IMR-90 (cell line): Measurements from ENCODE around the gene CBFA2T3.

ENCODE experiments used
- BHLHE40 ChIP-seq: fragments of 150-350 bp; IDR thresholded peaks from 2 replicates; pipeline ENCODE4 v1.6.1; 2016; ENCODE audit warnings: mild to moderate bottlenecking, low read depth, low read length
- CEBPB ChIP-seq: IDR thresholded peaks from 2 replicates; pipeline ENCODE4 v1.6.1; 2012; ENCODE audit warnings: low read depth, low read length, improper control_type of control experiment
- CTCF ChIP-seq: conservative IDR thresholded peaks from 2 replicates; pipeline ENCODE4 v1.5.1; 2012; ENCODE audit warnings: mild to moderate bottlenecking, low read depth, low read length, improper control_type of control experiment
- FOS ChIP-seq: fragments of 150-350 bp; IDR thresholded peaks from 2 replicates; pipeline ENCODE4 v1.6.1; 2016; ENCODE audit warnings: low read depth, low read length
- MAFK ChIP-seq: IDR thresholded peaks from 2 replicates; pipeline ENCODE4 v1.6.1; 2012; ENCODE audit warnings: low read depth, low read length, improper control_type of control experiment
- POLR2A ChIP-seq: IDR thresholded peaks from 2 replicates; pipeline ENCODE4 v1.6.1; 2012; ENCODE audit warnings: mild to moderate bottlenecking, low read depth, low read length
- RAD21 ChIP-seq: IDR thresholded peaks from 2 replicates; pipeline ENCODE4 v1.6.1; 2012; ENCODE audit warnings: low read length, improper control_type of control experiment
- RCOR1 ChIP-seq: IDR thresholded peaks from 2 replicates; pipeline ENCODE4 v1.6.1; 2012; ENCODE audit warnings: mild to moderate bottlenecking, low read length, improper control_type of control experiment; ENCODE audit not compliant: insufficient replicate concordance
- RFX5 ChIP-seq: IDR thresholded peaks from 2 replicates; pipeline ENCODE4 v1.8.0; 2012; ENCODE audit warnings: low read depth, mild to moderate bottlenecking, low read length, moderate library complexity
- SMC3 ChIP-seq: fragments of 150-350 bp; IDR thresholded peaks from 2 replicates; pipeline ENCODE4 v1.6.1; 2016; ENCODE audit warnings: low read depth, mild to moderate bottlenecking, antibody characterized with exemption, low read length, moderate library complexity

- TF ChIP-seq SMC3 (no peak), CTCF (no peak), BHLHE40 (no peak), POLR2A (no peak), RAD21 (no peak), CEBPB (no peak), RFX5 (no peak), RCOR1 (no peak), FOS (no peak), MAFK (no peak)
These were observed 28.1 kb downstream of the CBFA2T3 start for GRCh38 chr16:88948781-88949490.
